Activated naive CD8-positive, alpha-beta T cell treated with anti-CD3 and anti-CD28 coated beads, Interleukin-2, amount 10 ng/mL, durations not matched to agents 7 days and 5 days (primary cell): Measurements from ENCODE around the gene SERPINA4. TPM values are rescaled to one million over a fixed set of nuclear protein-coding genes. Genes with fewer than 3 reads are reported as not detected.

Experiments
- ATAC-seq: fragments of 150-1000 bp; cut with Tn5 transposase; one replicate; pipeline ENCODE4 v1.10.0; 2021; ENCODE audit warnings: low read depth, moderate library complexity
- POLR2A ChIA-PET: fragments of 350-600 bp; sonication (Branson Sonifier 250); formaldehyde crosslinking; loops from one replicate; lab custom pipeline; 2021; ENCODE audit warnings: antibody characterized with exemption; lab: Charles Lee
- DNase-seq: peaks from one replicate; pipeline ENCODE4 v3.0.0; 2021
- H3K27ac Mint-ChIP-seq: one replicate; pipeline ENCODE4 v1.8.0; 2022; ENCODE audit warnings: mild to moderate bottlenecking, mixed read lengths
- H3K27me3 Mint-ChIP-seq: one replicate; pipeline ENCODE4 v1.8.0; 2022; ENCODE audit warnings: mild to moderate bottlenecking, moderate library complexity, mixed read lengths
- H3K36me3 Mint-ChIP-seq: one replicate; pipeline ENCODE4 v1.8.0; 2021; ENCODE audit warnings: mild to moderate bottlenecking, mixed read lengths
- H3K4me1 Mint-ChIP-seq: one replicate; pipeline ENCODE4 v1.8.0; 2021; ENCODE audit warnings: mixed read lengths
- H3K4me3 Mint-ChIP-seq: one replicate; pipeline ENCODE4 v1.8.0; 2022; ENCODE audit warnings: mild to moderate bottlenecking, moderate library complexity, mixed read lengths
- H3K9me3 Mint-ChIP-seq: one replicate; pipeline ENCODE4 v1.8.0; 2021; ENCODE audit warnings: mixed read lengths
- total RNA-seq, 2 experiments: library from RNA; stranded (reverse); gene quantifications; one replicate each; pipeline ENCODE4 v1.2.3, GENCODE V29; 2021

The SERPINA4 gene, protein sequence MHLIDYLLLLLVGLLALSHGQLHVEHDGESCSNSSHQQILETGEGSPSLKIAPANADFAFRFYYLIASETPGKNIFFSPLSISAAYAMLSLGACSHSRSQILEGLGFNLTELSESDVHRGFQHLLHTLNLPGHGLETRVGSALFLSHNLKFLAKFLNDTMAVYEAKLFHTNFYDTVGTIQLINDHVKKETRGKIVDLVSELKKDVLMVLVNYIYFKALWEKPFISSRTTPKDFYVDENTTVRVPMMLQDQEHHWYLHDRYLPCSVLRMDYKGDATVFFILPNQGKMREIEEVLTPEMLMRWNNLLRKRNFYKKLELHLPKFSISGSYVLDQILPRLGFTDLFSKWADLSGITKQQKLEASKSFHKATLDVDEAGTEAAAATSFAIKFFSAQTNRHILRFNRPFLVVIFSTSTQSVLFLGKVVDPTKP
- total RNA-seq: not detected

DNA sequence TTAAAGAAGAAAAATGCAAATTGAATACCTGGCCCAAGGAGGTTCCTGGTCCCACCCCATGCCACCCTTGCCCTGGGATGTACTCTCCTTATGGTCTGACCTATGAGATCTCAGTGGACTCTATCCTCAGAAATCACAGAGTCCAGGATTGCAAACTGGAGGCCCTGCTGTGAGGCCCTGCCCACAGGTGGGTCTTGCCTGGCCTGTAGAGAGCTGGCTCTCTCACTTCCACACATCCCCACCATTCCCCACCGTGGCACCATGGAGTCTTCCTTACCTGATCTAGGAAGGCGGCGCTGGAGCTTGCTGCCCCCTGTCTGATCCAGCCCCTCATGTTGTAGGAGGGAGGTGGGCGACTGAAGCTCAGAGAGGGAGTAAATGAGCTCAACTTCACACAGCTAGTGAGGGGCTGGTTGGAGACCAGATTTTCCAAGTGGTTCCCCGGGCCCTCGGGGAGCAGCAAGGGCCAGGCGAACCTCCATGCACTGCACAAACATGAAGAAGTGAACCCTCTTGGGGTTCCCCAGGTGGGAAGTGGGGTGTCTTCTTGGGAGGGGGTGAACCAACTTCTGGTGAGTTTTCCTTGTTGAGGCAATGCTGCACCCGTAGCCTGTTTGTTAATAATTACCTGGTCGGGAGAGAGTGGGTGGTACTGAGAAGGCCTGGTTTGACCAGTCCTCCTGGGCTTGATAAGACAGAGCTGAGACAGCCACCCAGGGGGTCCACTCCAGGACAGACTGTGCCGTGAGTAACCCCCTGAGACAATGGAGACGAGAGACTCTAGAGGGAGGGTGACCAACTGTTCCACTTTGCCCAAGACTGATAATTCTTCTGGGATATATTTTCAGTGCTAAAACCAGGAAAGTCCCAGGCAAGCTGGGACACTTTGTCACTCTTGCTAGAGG lies at the start of gene SERPINA4:
Gene SERPINA4, plus strand, starts transcription at position 692 of the 905 bp plus-strand sequence. CDS start 2,041 bp downstream, outside the sequence.
- Mint-ChIP-seq H3K27me3 (no peaks in the 10 kb centered on the region), H3K27ac (no peak within 1 kb of the TSS), H3K4me1 (no peaks in the 10 kb centered on the region), H3K4me3 (no peak within 1 kb of the TSS), H3K9me3 (peaks cover 3% of the 10 kb centered on the region), H3K36me3 (no peaks in the 10 kb centered on the region)
- ATAC-seq (no peak), DNase-seq (no peak)
- POLR2A ChIA-PET: no interaction called here

DNA sequence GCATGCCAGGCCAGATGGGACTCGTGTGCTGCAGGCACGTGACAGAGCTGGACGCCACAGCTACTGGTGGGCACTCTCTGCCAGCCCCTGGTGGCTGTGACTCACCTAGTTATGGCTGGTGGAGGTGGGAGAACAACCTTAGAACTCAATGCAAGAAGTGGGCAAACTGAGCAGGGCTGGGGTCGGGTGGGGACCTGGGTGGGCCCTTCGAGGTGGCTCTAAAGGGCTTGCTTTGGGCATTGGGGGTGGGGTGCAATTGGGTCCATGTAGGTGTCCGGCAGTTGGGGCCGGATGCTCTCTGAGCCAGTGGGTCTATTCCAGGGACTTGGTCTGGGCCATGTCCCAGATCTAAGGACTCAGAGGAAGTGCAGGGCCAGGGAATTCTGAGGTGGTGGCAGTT lies 46.9 kb upstream of the SERPINA4 start:
- ATAC-seq (no peak), DNase-seq (no peak)
- Mint-ChIP-seq H3K27ac (no peak overlapping the region), H3K9me3 (peaks cover 6% of the 10 kb centered on the region), H3K27me3 (peaks cover 4% of the 10 kb centered on the region), H3K36me3 (no peaks in the 10 kb centered on the region), H3K4me3 (no peak overlapping the region), H3K4me1 (no peaks in the 10 kb centered on the region)
- POLR2A ChIA-PET: no interaction called here

DNA sequence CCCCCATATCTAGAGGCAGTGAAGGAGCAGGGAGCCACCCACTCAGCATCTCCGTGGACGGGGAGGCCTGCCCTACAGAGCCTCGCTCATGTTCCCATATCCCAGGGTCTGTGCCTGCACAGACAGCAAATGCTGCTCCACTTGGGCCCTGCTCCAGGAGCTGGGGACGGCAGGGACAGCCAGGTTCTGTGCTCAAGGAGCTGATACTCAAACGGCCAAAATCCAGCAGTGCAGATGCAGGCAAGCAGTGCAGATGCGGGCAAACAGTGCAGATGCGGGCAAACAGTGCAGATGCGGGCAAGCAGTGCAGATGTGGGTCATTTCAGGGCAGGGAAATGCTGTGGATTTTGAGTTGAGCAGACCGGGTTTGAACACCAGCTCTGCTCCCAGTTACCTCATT lies 45.8 kb upstream of the SERPINA4 start:
- ATAC-seq: no peak
- POLR2A ChIA-PET: no interaction called here
- peaks cover 13% of the 10 kb centered on the region for H3K9me3 Mint-ChIP-seq
- H3K4me3 Mint-ChIP-seq: no peak overlapping the region
- no peaks in the 10 kb centered on the region for H3K36me3 Mint-ChIP-seq
- H3K27me3 Mint-ChIP-seq: peaks cover 4% of the 10 kb centered on the region
- DNase-seq: no peak
- no peak overlapping the region for H3K27ac Mint-ChIP-seq
- no peaks in the 10 kb centered on the region for H3K4me1 Mint-ChIP-seq

DNA sequence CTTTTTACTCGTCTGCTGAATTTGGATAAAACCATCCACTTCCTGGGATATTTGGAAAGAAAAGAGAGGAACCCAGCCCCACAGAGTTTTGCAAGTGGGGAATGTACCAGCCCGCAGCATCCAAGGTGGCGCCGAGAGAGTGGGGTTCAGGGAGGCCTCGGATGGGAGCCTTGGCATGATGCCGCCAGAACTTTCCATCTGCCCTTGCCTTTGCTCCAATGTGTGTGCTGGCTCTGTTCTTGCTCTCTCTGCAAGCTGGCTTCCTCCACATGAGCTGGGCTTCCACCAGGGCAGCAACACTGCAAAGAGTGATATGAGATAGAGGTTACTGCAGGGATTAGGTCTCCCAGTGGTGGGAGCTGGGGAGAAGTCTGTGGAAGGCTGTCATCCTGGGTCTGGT lies 45.4 kb upstream of the SERPINA4 start:
- Mint-ChIP-seq H3K9me3 (peaks cover 13% of the 10 kb centered on the region), H3K27ac (no peak overlapping the region), H3K27me3 (peaks cover 1% of the 10 kb centered on the region), H3K4me3 (no peak overlapping the region), H3K36me3 (no peaks in the 10 kb centered on the region), H3K4me1 (no peaks in the 10 kb centered on the region)
- DNase-seq: no peak
- POLR2A ChIA-PET: no interaction called here
- ATAC-seq: no peak

DNA sequence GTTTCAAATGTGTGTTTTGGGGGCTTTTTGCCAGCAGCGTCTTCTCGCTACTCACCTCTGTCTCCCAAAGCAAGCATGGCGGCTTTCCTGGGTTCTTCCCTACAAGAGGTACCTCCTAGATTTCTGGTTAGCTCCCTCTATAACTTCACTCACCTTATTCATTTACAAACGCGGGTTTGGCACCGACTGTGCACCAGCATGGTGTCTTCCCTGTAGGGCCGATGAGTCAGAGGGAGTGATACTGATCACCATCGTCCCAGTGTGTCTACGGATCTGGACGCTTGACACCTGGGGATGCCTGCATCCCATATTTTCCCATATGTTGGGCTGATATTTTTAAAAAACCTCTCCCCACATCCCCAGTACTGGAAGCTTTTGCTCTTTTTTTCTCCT lies 44.0 kb upstream of the SERPINA4 start:
- Mint-ChIP-seq H3K4me3 (no peak overlapping the region), H3K9me3 (peaks cover 13% of the 10 kb centered on the region), H3K36me3 (no peaks in the 10 kb centered on the region), H3K4me1 (no peaks in the 10 kb centered on the region), H3K27ac (no peak overlapping the region), H3K27me3 (peaks cover 1% of the 10 kb centered on the region)
- DNase-seq: no peak
- POLR2A ChIA-PET: no interaction called here
- ATAC-seq: no peak

DNA sequence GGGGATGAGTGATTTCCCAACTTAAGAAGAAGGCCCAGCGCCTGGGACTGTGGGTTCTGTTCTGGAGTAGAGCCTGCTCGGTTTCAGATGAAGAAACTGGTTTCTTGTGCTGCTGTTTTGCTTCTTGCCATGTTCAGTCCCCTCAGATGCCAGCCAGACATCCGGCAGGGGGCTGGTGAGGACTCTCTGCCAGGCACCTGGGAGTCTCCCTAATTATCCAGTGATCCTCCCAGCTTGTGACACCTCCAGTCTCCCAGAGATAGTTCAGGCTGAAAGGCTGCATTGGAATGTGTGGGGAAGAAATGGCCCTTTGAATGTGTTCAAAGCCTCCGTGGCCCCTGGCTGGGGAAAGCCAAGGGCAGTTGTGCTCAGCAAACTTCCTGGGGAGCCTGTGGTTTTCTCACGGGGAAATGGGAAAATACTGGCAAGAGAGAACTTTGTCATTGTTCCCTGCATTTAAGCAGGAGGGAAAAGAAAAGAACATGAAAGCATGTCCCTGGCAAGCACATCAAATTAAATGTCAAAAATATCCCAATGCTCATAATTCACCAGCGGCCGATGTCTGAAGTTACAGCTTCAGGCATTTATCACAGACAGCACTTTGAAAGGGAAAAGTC lies 43.5 kb upstream of the SERPINA4 start:
- Mint-ChIP-seq H3K27me3 (peaks cover 1% of the 10 kb centered on the region), H3K9me3 (peaks cover 13% of the 10 kb centered on the region), H3K27ac (no peak overlapping the region), H3K36me3 (no peaks in the 10 kb centered on the region), H3K4me3 (no peak overlapping the region), H3K4me1 (no peaks in the 10 kb centered on the region)
- no peak for DNase-seq
- POLR2A ChIA-PET: interaction anchor here (0.7 kb wide), 1 partner anchor 1933 kb away, joined by 4 read pairs; no protein-coding TSS in a partner anchor
- no peak for ATAC-seq

DNA sequence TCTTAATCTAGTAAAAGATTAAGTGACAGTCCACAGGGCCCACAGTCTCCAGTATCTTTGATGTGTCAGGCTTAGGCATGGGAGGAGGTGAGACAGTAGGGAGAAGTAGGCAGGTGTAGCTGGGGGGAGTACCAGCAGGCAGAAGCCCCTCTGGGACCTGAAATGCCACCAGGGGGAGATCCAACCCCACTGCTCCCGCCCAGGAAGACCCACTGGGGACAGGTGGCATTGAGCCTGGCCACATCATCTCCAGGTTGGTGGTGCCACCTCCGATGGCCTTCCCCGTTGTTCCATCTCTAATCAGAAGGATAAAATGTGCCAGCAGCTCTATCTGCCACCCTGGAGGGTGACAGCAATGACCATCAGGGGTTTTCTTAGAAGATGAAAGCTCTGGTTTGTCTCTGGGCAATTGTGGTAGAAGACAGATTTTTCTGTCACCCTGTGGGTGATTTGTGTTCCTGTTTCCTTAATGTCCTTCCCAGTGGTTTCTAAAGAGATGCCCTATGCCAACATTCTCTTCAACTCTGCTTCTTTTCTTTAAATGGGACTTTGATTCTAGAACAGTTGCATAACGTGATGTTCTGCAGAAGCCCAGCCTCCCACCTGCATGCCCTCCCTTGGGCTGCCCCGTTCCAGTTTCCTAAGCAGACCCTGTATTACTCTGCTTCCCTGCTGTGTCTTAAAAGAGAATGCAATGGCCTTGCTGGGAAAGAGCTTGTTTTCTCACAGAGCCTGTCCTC lies 39.7 kb upstream of the SERPINA4 start:
- POLR2A ChIA-PET: no interaction called here
- peaks cover 7% of the 10 kb centered on the region for H3K27me3 Mint-ChIP-seq
- H3K4me1 Mint-ChIP-seq: no peaks in the 10 kb centered on the region
- H3K27ac Mint-ChIP-seq: no peak overlapping the region
- no peak overlapping the region for H3K4me3 Mint-ChIP-seq
- H3K9me3 Mint-ChIP-seq: peaks cover 13% of the 10 kb centered on the region
- H3K36me3 Mint-ChIP-seq: no peaks in the 10 kb centered on the region
- no peak for ATAC-seq
- no peak for DNase-seq

DNA sequence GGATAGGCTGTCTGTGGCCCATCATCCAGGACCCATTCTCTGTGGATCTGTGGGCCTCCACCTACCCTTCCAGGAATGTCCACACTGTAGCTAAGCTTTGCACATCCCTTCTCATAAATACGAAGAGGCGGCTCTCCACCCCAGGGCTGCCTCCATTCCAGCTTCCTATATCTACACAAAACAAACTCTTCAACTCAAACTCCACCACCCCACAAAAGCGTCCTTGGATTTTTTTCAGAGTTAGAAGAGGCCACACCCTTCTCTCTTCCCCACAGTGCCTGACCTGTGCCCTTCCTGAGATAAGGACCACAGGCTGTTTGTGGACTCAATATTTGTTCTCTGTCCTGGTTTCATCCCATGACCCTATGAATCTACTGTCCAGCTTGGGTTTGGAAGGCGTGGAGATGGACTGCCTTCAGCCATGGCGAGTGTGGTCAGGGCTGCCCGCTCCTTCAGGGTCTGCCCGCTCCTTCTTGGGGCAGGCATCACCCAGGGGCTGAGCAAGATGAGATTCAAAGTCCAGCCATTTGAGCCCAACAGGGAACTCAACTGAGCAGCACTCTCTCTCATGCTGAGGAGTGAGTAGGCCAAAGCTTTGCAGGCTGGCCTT lies 39.0 kb upstream of the SERPINA4 start:
- H3K36me3 Mint-ChIP-seq: no peaks in the 10 kb centered on the region
- ATAC-seq: no peak
- H3K9me3 Mint-ChIP-seq: peaks cover 13% of the 10 kb centered on the region
- POLR2A ChIA-PET: no interaction called here
- no peaks in the 10 kb centered on the region for H3K4me1 Mint-ChIP-seq
- H3K27me3 Mint-ChIP-seq: peaks cover 6% of the 10 kb centered on the region
- no peak for DNase-seq
- no peak overlapping the region for H3K4me3 Mint-ChIP-seq
- H3K27ac Mint-ChIP-seq: no peak overlapping the region

DNA sequence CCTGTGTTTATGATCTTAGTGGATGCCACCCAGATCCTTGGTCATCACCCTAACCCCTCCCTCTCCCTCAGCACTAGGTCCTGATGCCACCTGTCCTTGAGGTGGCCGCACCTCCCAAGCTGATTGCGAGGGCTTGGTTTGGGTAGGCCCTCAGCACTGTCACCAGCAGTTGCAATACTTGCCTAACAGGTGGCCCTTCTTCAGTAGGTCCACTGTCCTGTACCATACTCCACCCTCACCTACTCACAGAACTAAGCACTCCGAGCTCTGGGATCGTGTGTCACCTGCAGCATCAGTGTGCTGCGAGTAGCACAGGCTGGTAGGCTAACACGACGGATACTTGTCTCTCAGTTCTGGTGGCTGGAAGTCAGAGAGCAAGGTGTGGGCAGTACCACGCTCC lies 38.0 kb upstream of the SERPINA4 start:
- peaks cover 13% of the 10 kb centered on the region for H3K9me3 Mint-ChIP-seq
- H3K4me3 Mint-ChIP-seq: no peak overlapping the region
- DNase-seq (no peak), ATAC-seq (no peak)
- no peaks in the 10 kb centered on the region for H3K36me3 Mint-ChIP-seq
- POLR2A ChIA-PET: no interaction called here
- H3K27ac Mint-ChIP-seq: no peak overlapping the region
- H3K4me1 Mint-ChIP-seq: no peaks in the 10 kb centered on the region
- peaks cover 6% of the 10 kb centered on the region for H3K27me3 Mint-ChIP-seq

DNA sequence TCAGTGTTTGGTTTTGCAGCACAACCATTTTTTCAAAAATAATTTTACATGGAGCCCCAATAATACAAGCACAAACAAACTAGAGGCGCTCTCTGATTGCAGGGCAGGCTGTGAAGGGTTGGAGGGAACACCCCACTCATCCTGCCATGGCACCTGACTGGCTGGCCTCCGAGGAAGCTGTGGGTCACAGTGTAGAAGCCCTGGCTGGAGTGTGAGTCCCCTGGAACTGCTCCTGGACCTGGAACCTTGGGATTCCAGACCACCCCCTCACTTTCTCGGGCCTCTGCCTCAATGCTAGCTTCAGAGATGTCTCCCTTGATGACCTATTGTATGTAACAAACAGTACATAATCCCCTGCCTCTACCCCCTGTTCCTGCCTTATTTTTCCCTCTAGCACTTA lies 37.1 kb upstream of the SERPINA4 start:
- H3K27ac Mint-ChIP-seq: no peak overlapping the region
- H3K4me3 Mint-ChIP-seq: no peak overlapping the region
- POLR2A ChIA-PET: no interaction called here
- DNase-seq (no peak), ATAC-seq (no peak)
- H3K27me3 Mint-ChIP-seq: peaks cover 6% of the 10 kb centered on the region
- H3K36me3 Mint-ChIP-seq: no peaks in the 10 kb centered on the region
- peaks cover 9% of the 10 kb centered on the region for H3K9me3 Mint-ChIP-seq
- no peaks in the 10 kb centered on the region for H3K4me1 Mint-ChIP-seq

DNA sequence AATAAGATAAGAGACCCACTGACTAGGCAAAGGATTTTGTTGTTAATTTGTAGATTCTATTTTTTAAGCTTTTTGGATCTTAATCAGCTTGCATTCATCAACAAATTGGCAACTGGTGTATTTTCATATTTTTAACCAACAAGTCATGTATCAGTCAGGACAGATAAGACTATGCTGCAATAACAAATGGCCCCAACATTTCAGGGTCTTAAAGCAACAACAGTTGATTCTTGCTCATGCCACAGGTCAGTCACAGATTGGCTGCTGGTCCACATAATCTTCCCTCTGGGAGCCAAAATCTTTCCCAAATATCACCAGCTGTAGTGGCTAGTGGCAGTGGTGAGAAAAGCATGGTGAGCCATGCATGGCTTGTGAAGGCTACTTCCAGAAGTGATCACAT lies 30.1 kb upstream of the SERPINA4 start:
- no peak for ATAC-seq

DNA sequence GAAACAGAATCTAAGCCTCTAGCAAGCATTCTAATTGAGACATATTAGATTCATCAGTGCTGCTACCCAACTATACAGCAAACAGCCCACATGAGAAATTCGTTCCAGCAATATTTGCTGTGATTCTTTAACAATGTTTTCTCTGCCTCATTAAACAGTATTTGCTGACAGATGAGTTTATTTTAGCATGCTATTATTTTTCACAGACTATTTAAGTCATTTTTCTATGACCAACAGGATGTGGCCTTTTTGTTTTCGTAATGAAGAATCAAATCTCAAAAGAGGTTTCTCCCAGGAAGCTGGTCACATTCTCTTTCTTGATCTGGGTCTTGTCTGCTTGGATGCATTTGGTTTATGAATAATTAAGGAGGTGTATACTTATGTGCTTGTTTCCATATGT lies 28.8 kb upstream of the SERPINA4 start:
- peaks cover 1% of the 10 kb centered on the region for H3K9me3 Mint-ChIP-seq
- H3K36me3 Mint-ChIP-seq: no peaks in the 10 kb centered on the region
- H3K4me3 Mint-ChIP-seq: no peak overlapping the region
- DNase-seq (no peak), ATAC-seq (no peak)
- no peak overlapping the region for H3K27ac Mint-ChIP-seq
- POLR2A ChIA-PET: no interaction called here
- H3K4me1 Mint-ChIP-seq: no peaks in the 10 kb centered on the region
- H3K27me3 Mint-ChIP-seq: no peaks in the 10 kb centered on the region

More for the DNA sequence above, 30.1 kb upstream of the SERPINA4 start:
- Mint-ChIP-seq H3K27me3 (peaks cover under 1% of the 10 kb centered on the region), H3K4me3 (no peak overlapping the region), H3K36me3 (no peaks in the 10 kb centered on the region), H3K27ac (no peak overlapping the region), H3K4me1 (no peaks in the 10 kb centered on the region), H3K9me3 (peaks cover 1% of the 10 kb centered on the region)
- POLR2A ChIA-PET: no interaction called here
- DNase-seq: no peak
